Measurements from ENCODE around the gene ELK3. TPM values are rescaled to one million over a fixed set of nuclear protein-coding genes. Genes with fewer than 3 reads are reported as not detected.
A peak's percentile ranks its signal among the peaks of the same experiment; 100 is the strongest.

ELK3 gene
- total RNA-seq, 1 donor from 2014 or later, result 4.8 TPM

DNA sequence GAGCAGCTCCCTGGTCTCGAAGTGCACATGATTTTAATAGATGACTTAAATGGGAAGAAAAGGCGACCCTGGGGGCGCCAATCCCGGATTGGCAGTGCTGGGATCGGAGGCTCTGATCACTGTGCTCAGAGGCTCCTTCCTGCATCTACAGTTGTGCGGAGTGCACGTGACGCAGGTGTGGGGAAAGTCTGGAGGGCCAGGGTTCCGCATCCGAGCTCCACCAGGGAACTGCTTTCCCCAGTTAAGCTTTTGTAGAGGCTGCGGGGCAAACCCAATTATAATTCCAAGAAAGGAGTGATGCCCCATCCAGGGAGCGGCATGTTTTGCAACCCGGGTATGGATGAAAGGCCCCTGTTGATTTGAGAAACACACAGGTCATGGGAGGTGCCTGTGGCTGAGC is 36.5 kb downstream of the ELK3 start:
- no peak for DNase-seq (ENCODE audit: low spot score)
- Mint-ChIP-seq H3K4me3 (no peak overlapping the region), H3K27me3 (ENCODE audit: insufficient read depth, low read depth) (peaks cover 3% of the 10 kb centered on the region), H3K27ac (no peak overlapping the region), H3K36me3 (peaks cover 5% of the 10 kb centered on the region), H3K4me1 (peaks cover 20% of the 10 kb centered on the region), H3K9me3 (no peaks in the 10 kb centered on the region)
- no peak overlapping the region for H3K27ac ChIP-seq
- no peaks in the 10 kb centered on the region for H3K4me1 ChIP-seq
- TF ChIP-seq EZH2 (IDR thresholded peaks at IDR 0.05) (no peak), EZH2phosphoT487 (IDR thresholded peaks at IDR 0.05) (no peak), CTCF (IDR thresholded peaks at IDR 0.05) (no peak)
- H3K9me3 ChIP-seq (ENCODE audit: low read depth), result no peaks in the 10 kb centered on the region
- H3K79me2 ChIP-seq (ENCODE audit: low read depth), result no peaks in the 10 kb centered on the region
- H3K4me2 ChIP-seq, result no peak overlapping the region
- no peak overlapping the region for H2AFZ ChIP-seq (replicated peaks)
- H3K36me3 ChIP-seq, result no peaks in the 10 kb centered on the region
- no peaks in the 10 kb centered on the region for H4K20me1 ChIP-seq (ENCODE audit: low read depth)
- H3K4me3 ChIP-seq, result no peak overlapping the region
- H3K27me3 ChIP-seq, result no peaks in the 10 kb centered on the region
- no peak overlapping the region for H3K9ac ChIP-seq
- no peaks in the 10 kb centered on the region for H3F3A ChIP-seq (ENCODE audit: low read depth)

DNA sequence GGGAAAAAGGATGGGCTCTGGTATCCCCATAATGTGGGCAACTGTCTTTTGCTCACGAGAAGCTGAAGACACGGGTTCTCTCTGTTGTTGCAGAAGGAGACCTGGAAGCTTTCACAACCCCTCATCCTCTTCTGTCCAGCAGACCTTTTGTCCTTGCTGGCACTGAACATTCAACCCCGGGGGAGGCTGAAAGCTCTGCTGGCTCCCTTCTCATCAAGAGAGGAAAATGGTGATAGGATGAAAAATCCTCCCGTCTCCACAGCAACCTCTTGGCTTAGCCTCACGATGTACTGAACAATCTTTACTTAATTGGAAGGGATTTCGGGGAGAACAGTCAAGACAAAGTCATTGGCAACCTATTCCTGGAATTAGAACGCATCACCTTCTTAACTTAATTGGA is 39.0 kb downstream of the ELK3 start:
- Mint-ChIP-seq H3K27me3 (ENCODE audit: insufficient read depth, low read depth) (peaks cover 8% of the 10 kb centered on the region), H3K4me1 (peaks cover 23% of the 10 kb centered on the region), H3K4me3 (no peak overlapping the region), H3K27ac (no peak overlapping the region), H3K36me3 (peaks cover 7% of the 10 kb centered on the region), H3K9me3 (no peaks in the 10 kb centered on the region)
- TF ChIP-seq CTCF (IDR thresholded peaks at IDR 0.05) (no peak), EZH2 (IDR thresholded peaks at IDR 0.05) (no peak), EZH2phosphoT487 (IDR thresholded peaks at IDR 0.05) (no peak)
- Histone ChIP-seq H3K36me3 (no peaks in the 10 kb centered on the region), H3K9me3 (ENCODE audit: low read depth) (no peaks in the 10 kb centered on the region), H3K27me3 (no peaks in the 10 kb centered on the region), H3K4me1 (no peaks in the 10 kb centered on the region), H3K9ac (no peak overlapping the region), H3K4me2 (no peak overlapping the region), H3K27ac (no peak overlapping the region), H4K20me1 (ENCODE audit: low read depth) (no peaks in the 10 kb centered on the region), H3K79me2 (ENCODE audit: low read depth) (no peaks in the 10 kb centered on the region), H2AFZ (replicated peaks) (no peak overlapping the region), H3K4me3 (no peak overlapping the region), H3F3A (ENCODE audit: low read depth) (no peaks in the 10 kb centered on the region)
- DNase-seq (ENCODE audit: low spot score), result no peak

DNA sequence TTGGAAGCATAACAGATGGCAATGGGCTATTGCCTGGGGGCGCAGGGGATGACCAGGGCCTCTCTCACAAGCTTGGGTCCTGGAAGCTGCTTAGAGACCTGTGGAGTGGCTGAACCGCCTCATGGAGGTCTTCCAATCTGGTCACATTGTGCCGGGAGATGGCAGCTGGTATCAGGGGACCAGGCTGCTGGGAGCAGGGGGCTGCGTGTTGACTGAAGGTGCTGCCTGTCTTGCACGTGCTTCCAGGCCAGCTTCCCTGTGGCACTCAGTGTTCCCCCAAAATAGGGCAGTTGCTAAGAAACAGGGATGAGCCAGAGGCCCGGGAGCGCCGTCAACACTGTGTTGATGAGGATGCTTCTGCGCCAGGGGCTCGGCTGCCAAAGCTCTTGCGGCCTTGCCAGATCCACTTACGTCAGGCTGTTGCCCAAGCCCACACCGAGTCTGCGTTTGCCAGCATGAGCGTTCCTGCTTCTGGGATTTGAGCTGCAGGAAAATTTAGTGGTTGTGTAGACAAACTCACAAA is 39.8 kb downstream of the ELK3 start:
- H3K27me3 Mint-ChIP-seq (ENCODE audit: insufficient read depth, low read depth), result peaks cover 11% of the 10 kb centered on the region
- H3K4me3 Mint-ChIP-seq, result no peak overlapping the region
- H3K27me3 ChIP-seq, result no peaks in the 10 kb centered on the region
- peak overlapping the region; percentile 21 for H3K27ac Mint-ChIP-seq
- no peaks in the 10 kb centered on the region for H3K36me3 ChIP-seq
- no peaks in the 10 kb centered on the region for H3K4me1 ChIP-seq
- H3K27ac ChIP-seq, result no peak overlapping the region
- no peak overlapping the region for H2AFZ ChIP-seq (replicated peaks)
- H3K9me3 ChIP-seq (ENCODE audit: low read depth), result no peaks in the 10 kb centered on the region
- no peak overlapping the region for H3K4me3 ChIP-seq
- no peaks in the 10 kb centered on the region for H3K9me3 Mint-ChIP-seq
- DNase-seq (ENCODE audit: low spot score), result no peak
- H3K4me2 ChIP-seq, result no peak overlapping the region
- no peaks in the 10 kb centered on the region for H3K79me2 ChIP-seq (ENCODE audit: low read depth)
- peaks cover 5% of the 10 kb centered on the region for H3K36me3 Mint-ChIP-seq
- H3F3A ChIP-seq (ENCODE audit: low read depth), result no peaks in the 10 kb centered on the region
- no peak overlapping the region for H3K9ac ChIP-seq
- peaks cover 23% of the 10 kb centered on the region for H3K4me1 Mint-ChIP-seq
- no peak for TF ChIP-seq CTCF (IDR thresholded peaks at IDR 0.05)
- no peak for TF ChIP-seq EZH2 (IDR thresholded peaks at IDR 0.05)
- no peak for TF ChIP-seq EZH2phosphoT487 (IDR thresholded peaks at IDR 0.05)
- H4K20me1 ChIP-seq (ENCODE audit: low read depth), result no peaks in the 10 kb centered on the region
